BE2C (cell line): Measurements from ENCODE around the gene SPTBN1.

Experiments used
- DNase-seq: peaks from one replicate; pipeline ENCODE4 v3.0.0-alpha.2; 2020
- H3K27me3 ChIP-seq: fragments of 250-450 bp; sonication (Bioruptor Pico); 2 replicates; pipeline ENCODE4 v1.5.1; 2020; ENCODE audit warnings: mild to moderate bottlenecking
- H3K36me3 ChIP-seq: fragments of 250-450 bp; sonication (Bioruptor Pico); 2 replicates; pipeline ENCODE4 v1.5.1; 2020; ENCODE audit warnings: mild to moderate bottlenecking
- H3K4me1 ChIP-seq: fragments of 250-450 bp; sonication (Bioruptor Pico); 2 replicates; pipeline ENCODE4 v1.5.1; 2020
- H3K4me3 ChIP-seq: 2 replicates; pipeline ENCODE4 v1.5.1; 2011; ENCODE audit warnings: low read depth, low read length
- H3K9me3 ChIP-seq: fragments of 250-450 bp; sonication (Bioruptor Pico); 2 replicates; pipeline ENCODE4 v1.5.1; 2020
- CTCF ChIP-seq: IDR thresholded peaks from 2 replicates; pipeline ENCODE4 v1.5.1; 2012; ENCODE audit warnings: mild to moderate bottlenecking, low read depth, low read length

Gene SPTBN1

DNA sequence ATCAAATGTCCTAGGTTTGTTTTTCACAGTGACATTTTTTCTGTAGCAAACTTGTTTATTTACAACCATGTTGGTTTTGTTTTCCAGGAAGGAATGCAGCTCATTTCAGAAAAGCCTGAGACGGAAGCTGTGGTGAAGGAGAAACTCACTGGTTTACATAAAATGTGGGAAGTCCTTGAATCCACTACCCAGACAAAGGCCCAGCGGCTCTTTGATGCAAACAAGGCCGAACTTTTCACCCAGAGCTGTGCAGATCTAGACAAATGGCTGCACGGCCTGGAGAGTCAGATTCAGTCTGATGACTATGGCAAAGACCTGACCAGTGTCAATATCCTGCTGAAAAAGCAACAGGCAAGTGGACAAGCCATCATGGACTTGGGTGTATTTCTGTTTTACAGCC lies 188.1 kb downstream of the SPTBN1 start:
- DNase-seq: no peak
- TF ChIP-seq CTCF: no peak
- Histone ChIP-seq H3K9me3 (no peaks in the 10 kb centered on the region), H3K4me3 (no peak overlapping the region), H3K36me3 (peaks cover 49% of the 10 kb centered on the region), H3K27me3 (no peaks in the 10 kb centered on the region), H3K4me1 (peaks cover 7% of the 10 kb centered on the region)

GRCh38 chr2:54646170-54646927 lies 190.2 kb downstream of the SPTBN1 start:
- no peak for TF ChIP-seq CTCF
- Histone ChIP-seq H3K4me1 (no peaks in the 10 kb centered on the region), H3K4me3 (no peak overlapping the region), H3K27me3 (no peaks in the 10 kb centered on the region), H3K36me3 (peaks cover 53% of the 10 kb centered on the region), H3K9me3 (no peaks in the 10 kb centered on the region)
- DNase-seq: no peak

DNA sequence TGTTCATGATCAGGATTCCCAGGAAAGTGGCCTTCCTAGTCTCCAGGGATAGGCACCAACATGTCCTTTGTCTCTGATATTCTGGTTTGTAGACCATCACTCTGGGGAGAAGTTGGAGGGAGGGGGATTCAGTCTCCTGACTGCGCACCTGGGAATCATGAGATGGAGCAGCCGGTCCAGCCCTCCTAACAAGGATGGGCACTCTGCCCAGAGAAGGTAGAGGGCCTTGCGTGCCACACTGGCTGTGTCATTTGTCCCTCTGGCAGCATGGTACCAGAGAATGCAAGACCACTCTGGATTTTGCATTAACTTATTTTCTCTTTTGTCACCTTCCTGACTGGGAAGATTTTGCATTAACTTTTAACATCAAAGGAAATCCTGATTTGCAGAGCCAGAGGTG lies 192.1 kb downstream of the SPTBN1 start:
- H3K36me3 ChIP-seq: peaks cover 53% of the 10 kb centered on the region
- no peaks in the 10 kb centered on the region for H3K9me3 ChIP-seq
- H3K27me3 ChIP-seq: no peaks in the 10 kb centered on the region
- no peak overlapping the region for H3K4me3 ChIP-seq
- DNase-seq: no peak
- no peaks in the 10 kb centered on the region for H3K4me1 ChIP-seq
- TF ChIP-seq CTCF: no peak

GRCh38 chr2:54649191-54649590 lies 193.1 kb downstream of the SPTBN1 start:
- no peak for TF ChIP-seq CTCF
- no peak for DNase-seq
- Histone ChIP-seq H3K36me3 (peaks cover 53% of the 10 kb centered on the region), H3K9me3 (no peaks in the 10 kb centered on the region), H3K4me1 (no peaks in the 10 kb centered on the region), H3K27me3 (no peaks in the 10 kb centered on the region), H3K4me3 (no peak overlapping the region)

- no peaks in the 10 kb centered on the region for H3K4me1 ChIP-seq
- no peaks in the 10 kb centered on the region for H3K9me3 ChIP-seq
- peaks cover 51% of the 10 kb centered on the region for H3K36me3 ChIP-seq
- DNase-seq: no peak
- no peaks in the 10 kb centered on the region for H3K27me3 ChIP-seq
- no peak overlapping the region for H3K4me3 ChIP-seq
- no peak for TF ChIP-seq CTCF
Measured at GRCh38 chr2:54649633-54650032, 193.5 kb downstream of the SPTBN1 start.

DNA sequence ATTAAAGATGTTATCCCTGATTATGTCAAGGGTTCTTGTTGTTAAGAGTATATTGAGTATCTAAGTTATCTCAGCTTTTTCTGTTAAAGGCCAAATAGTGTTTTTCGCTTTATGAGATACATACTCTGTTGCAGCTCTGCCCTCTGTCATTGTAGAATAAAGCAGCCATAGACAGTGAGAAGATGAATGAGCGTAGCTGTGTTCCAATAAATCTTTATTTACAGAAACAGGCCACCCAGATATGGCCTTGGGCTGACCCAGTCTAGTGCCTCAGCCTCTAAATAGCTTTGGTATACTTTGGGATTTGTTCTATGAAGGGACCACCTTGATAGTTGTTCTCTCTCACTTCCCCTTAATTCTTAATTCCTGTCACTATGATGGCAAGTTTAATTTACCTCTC lies 194.5 kb downstream of the SPTBN1 start:
- TF ChIP-seq CTCF: no peak
- DNase-seq: no peak
- H3K4me1 ChIP-seq: no peaks in the 10 kb centered on the region
- peaks cover 49% of the 10 kb centered on the region for H3K36me3 ChIP-seq
- H3K4me3 ChIP-seq: no peak overlapping the region
- H3K27me3 ChIP-seq: no peaks in the 10 kb centered on the region
- H3K9me3 ChIP-seq: no peaks in the 10 kb centered on the region
